ENCODE measurements around the gene RNF19B. TPM values are rescaled to one million over a fixed set of nuclear protein-coding genes. Genes with fewer than 3 reads are reported as not detected.

The RNF19B gene
- total RNA-seq = 8.7 TPM
- polyA plus RNA-seq = 15.0 TPM

GRCh38 chr1:32964461-32965250, at the start of gene RNF19B:
Gene RNF19B, minus strand, starts transcription at chr1:32964809. Its CDS starts 124 bp downstream, at chr1:32964685.
- Histone ChIP-seq H3K27ac (ENCODE audit: low read depth) (peak within 1 kb of the TSS; percentile 93), H3K36me3 (ENCODE audit: insufficient read depth) (no peaks in the 10 kb centered on the region), H3K4me1 (ENCODE audit: insufficient read depth) (no peaks in the 10 kb centered on the region), H3K4me3 (ENCODE audit: low read depth, low read length) (peak within 1 kb of the TSS; percentile 81)
- DNase-seq (ENCODE audit: extremely low spot score) = peak; percentile 80
- under 1% methylated on average over 83 of the region's 83 CpGs for WGBS

- Histone ChIP-seq H3K36me3 (ENCODE audit: insufficient read depth) (no peaks in the 10 kb centered on the region), H3K4me3 (ENCODE audit: low read depth, low read length) (no peak overlapping the region), H3K27ac (ENCODE audit: low read depth) (no peak overlapping the region), H3K4me1 (ENCODE audit: insufficient read depth) (peaks cover 2% of the 10 kb centered on the region)
- WGBS = 76% methylated on average over 1 of the region's 1 CpG
- DNase-seq (ENCODE audit: extremely low spot score) = no peak
Observed at GRCh38 chr1:33013791-33014190, 49.2 kb upstream of the RNF19B start.

- DNase-seq (ENCODE audit: extremely low spot score) = no peak
- H3K27ac ChIP-seq (ENCODE audit: low read depth) = no peak overlapping the region
- H3K36me3 ChIP-seq (ENCODE audit: insufficient read depth) = no peaks in the 10 kb centered on the region
- 82% methylated on average over 3 of the region's 3 CpGs for WGBS
- peaks cover 2% of the 10 kb centered on the region for H3K4me1 ChIP-seq (ENCODE audit: insufficient read depth)
- no peak overlapping the region for H3K4me3 ChIP-seq (ENCODE audit: low read depth, low read length)
Observed at GRCh38 chr1:33012165-33012564, 47.6 kb upstream of the RNF19B start.

DNA sequence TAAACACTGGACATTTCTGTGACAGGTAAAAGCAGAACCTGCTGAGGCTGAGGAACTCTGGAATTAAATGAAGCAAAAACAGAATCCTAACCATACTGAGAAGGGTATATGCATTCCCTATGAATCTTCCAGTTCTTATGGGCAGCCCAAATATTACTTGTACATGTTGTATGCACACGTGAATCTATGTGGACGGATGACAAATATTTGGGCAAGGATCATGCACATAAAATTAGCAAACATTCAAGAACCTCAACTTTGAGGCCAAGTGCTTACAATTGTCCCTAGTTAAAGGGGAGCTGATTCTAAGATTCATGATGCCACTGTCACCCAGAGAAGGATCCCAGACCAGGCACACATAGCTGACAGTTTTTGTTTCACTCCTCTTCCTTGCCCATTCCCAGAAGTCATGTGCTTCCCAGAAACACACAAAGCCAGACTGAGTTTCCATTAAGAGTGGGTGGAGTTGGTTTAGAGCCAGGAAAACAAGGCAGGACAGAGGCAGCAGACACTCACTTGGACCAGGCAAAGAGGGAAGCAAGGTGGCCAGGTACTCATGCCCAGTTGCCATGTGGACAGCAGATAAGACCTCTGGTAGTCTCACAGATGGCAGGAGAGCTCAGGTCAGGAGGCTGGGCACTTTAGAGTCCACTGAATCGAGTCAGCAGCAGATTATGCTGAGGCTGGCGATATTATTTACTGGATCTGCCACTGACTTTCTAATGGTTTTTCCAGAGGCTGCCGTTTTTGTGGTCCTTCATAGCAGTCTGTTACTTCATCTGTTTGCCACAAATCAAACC, 46.5 kb upstream of the RNF19B start:
- H3K4me1 ChIP-seq (ENCODE audit: insufficient read depth) = peaks cover 4% of the 10 kb centered on the region
- WGBS = 58% methylated on average over 5 of the region's 5 CpGs
- no peaks in the 10 kb centered on the region for H3K36me3 ChIP-seq (ENCODE audit: insufficient read depth)
- no peak overlapping the region for H3K4me3 ChIP-seq (ENCODE audit: low read depth, low read length)
- H3K27ac ChIP-seq (ENCODE audit: low read depth) = no peak overlapping the region
- no peak for DNase-seq (ENCODE audit: extremely low spot score)

GRCh38 chr1:33009561-33009960, 45.0 kb upstream of the RNF19B start:
- no peak for DNase-seq (ENCODE audit: extremely low spot score)
- Histone ChIP-seq H3K36me3 (ENCODE audit: insufficient read depth) (no peaks in the 10 kb centered on the region), H3K4me1 (ENCODE audit: insufficient read depth) (peaks cover 4% of the 10 kb centered on the region), H3K4me3 (ENCODE audit: low read depth, low read length) (no peak overlapping the region), H3K27ac (ENCODE audit: low read depth) (no peak overlapping the region)
- 43% methylated on average over 1 of the region's 1 CpG for WGBS

DNA sequence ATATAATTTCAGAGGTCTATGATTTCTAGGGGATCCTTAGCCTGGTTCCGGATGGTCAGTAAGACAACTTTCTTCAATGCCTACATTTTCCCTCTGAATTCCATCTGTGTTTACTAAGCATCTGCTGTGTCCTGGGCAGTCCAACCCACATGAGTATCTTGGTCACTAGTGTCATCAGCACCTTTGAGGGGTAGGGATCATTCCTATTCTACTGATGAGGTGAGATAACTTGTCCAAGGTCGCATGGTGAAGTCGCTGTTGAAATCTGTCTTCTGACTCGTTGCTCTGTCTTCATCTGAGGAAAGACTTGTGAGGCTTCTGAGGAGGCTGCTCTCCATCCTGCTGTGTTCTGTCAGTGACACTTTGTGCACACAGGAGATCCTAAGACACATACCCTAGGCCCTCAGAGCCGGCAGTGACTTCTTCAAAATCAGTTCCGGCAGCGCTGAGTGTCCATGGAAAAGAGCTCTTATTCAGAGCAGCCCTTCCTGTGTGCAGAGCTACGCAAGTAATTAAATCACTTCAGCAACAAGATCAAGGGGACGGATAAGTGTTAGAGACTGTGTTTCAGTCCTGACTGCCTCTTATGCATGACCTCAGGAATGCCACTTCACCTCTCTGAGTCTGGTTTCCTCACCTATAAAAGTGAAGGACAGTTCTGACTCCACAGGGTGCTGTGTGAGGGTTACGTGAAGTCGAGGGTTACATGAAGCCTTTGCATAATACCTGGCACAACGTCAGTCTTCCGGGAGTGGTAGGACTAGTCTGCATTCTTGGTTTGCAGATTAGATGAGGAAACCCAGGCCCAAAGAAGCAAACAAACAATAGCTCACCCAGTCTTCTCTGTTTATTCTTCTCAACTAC, 43.7 kb upstream of the RNF19B start:
- peaks cover 7% of the 10 kb centered on the region for H3K4me1 ChIP-seq (ENCODE audit: insufficient read depth)
- WGBS = 74% methylated on average over 13 of the region's 13 CpGs
- DNase-seq (ENCODE audit: extremely low spot score) = no peak
- H3K36me3 ChIP-seq (ENCODE audit: insufficient read depth) = no peaks in the 10 kb centered on the region
- no peak overlapping the region for H3K4me3 ChIP-seq (ENCODE audit: low read depth, low read length)
- H3K27ac ChIP-seq (ENCODE audit: low read depth) = no peak overlapping the region

GRCh38 chr1:33007190-33008050, 42.8 kb upstream of the RNF19B start:
- no peak for DNase-seq (ENCODE audit: extremely low spot score)
- H3K36me3 ChIP-seq (ENCODE audit: insufficient read depth) = no peaks in the 10 kb centered on the region
- H3K4me3 ChIP-seq (ENCODE audit: low read depth, low read length) = no peak overlapping the region
- H3K4me1 ChIP-seq (ENCODE audit: insufficient read depth) = peaks cover 7% of the 10 kb centered on the region
- WGBS = 53% methylated on average over 6 of the region's 6 CpGs
- H3K27ac ChIP-seq (ENCODE audit: low read depth) = no peak overlapping the region

- H3K4me1 ChIP-seq (ENCODE audit: insufficient read depth) = peaks cover 6% of the 10 kb centered on the region
- no peak overlapping the region for H3K27ac ChIP-seq (ENCODE audit: low read depth)
- no peaks in the 10 kb centered on the region for H3K36me3 ChIP-seq (ENCODE audit: insufficient read depth)
- no peak for DNase-seq (ENCODE audit: extremely low spot score)
- no peak overlapping the region for H3K4me3 ChIP-seq (ENCODE audit: low read depth, low read length)
- 47% methylated on average over 9 of the region's 9 CpGs for WGBS
Observed at GRCh38 chr1:33005838-33006421, 41.3 kb upstream of the RNF19B start.

GRCh38 chr1:33005117-33005837, 40.7 kb upstream of the RNF19B start:
- Histone ChIP-seq H3K4me3 (ENCODE audit: low read depth, low read length) (no peak overlapping the region), H3K36me3 (ENCODE audit: insufficient read depth) (no peaks in the 10 kb centered on the region), H3K27ac (ENCODE audit: low read depth) (peak overlapping the region; percentile 4), H3K4me1 (ENCODE audit: insufficient read depth) (peaks cover 6% of the 10 kb centered on the region)
- 57% methylated on average over 2 of the region's 2 CpGs for WGBS
- no peak for DNase-seq (ENCODE audit: extremely low spot score)

- Histone ChIP-seq H3K4me3 (ENCODE audit: low read depth, low read length) (no peak overlapping the region), H3K4me1 (ENCODE audit: insufficient read depth) (peaks cover 6% of the 10 kb centered on the region), H3K27ac (ENCODE audit: low read depth) (peak overlapping the region; percentile 4), H3K36me3 (ENCODE audit: insufficient read depth) (no peaks in the 10 kb centered on the region)
- no peak for DNase-seq (ENCODE audit: extremely low spot score)
- WGBS = 88% methylated on average over 2 of the region's 2 CpGs
Observed at GRCh38 chr1:33004613-33005012, 40.0 kb upstream of the RNF19B start.

DNA sequence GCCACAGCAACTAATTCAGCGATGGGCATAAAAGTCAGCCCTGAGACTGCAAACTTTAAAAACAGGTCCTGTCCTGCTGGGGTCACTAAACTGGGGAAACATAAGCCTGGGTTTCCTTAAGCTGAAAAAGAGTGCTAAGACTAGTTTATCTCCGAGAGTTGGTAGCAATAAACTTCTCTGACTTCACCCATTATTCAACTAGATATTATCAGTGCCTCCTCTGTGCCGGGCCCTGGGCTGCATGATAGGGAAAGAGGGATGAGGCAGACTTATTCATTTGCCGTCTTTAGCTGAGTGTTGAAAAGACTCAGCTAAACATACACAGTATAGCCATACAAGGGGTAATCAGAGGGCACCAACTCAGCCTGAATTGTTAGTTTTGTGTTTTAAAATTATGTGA, 39.0 kb upstream of the RNF19B start:
- DNase-seq (ENCODE audit: extremely low spot score) = no peak

DNA sequence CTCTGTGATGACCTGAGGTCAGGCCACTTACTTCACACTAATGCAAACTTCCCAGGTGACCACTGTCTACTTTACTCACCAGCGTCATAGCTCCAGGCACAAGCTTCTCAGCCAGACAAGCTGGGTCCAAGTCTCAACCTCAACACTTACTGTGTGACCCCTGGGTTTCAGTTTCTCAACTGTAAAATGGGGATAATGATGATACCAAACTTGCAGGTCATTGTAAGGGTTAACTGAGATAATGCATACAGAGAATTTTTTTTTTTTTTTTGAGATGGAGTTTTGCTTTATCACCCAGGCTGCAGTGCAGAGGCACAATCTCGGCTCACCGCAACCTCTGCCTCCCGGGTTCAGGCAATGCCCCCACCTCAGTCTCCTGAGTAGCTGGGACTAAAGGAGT, 37.4 kb upstream of the RNF19B start:
- H3K4me1 ChIP-seq (ENCODE audit: insufficient read depth) = peaks cover 5% of the 10 kb centered on the region
- H3K36me3 ChIP-seq (ENCODE audit: insufficient read depth) = no peaks in the 10 kb centered on the region
- WGBS = 83% methylated on average over 4 of the region's 4 CpGs
- DNase-seq (ENCODE audit: extremely low spot score) = no peak
- H3K4me3 ChIP-seq (ENCODE audit: low read depth, low read length) = no peak overlapping the region
- no peak overlapping the region for H3K27ac ChIP-seq (ENCODE audit: low read depth)

More for the DNA sequence above, 39.0 kb upstream of the RNF19B start:
- Histone ChIP-seq H3K4me1 (ENCODE audit: insufficient read depth) (peaks cover 6% of the 10 kb centered on the region), H3K27ac (ENCODE audit: low read depth) (no peak overlapping the region), H3K36me3 (ENCODE audit: insufficient read depth) (no peaks in the 10 kb centered on the region), H3K4me3 (ENCODE audit: low read depth, low read length) (no peak overlapping the region)
- WGBS = 70% methylated on average over 4 of the region's 4 CpGs

All from urinary bladder (tissue), 4 donors.